ENCODE results near the gene ZNF41. TPM values are rescaled to one million over a fixed set of nuclear protein-coding genes. Genes with fewer than 3 reads are reported as not detected.
A peak's percentile ranks its signal among the peaks of the same experiment; 100 is the strongest.

Gene ZNF41
- total and polyA plus RNA-seq, 7 experiments from 2014 or later = 4.8 to 17.8 (median 11.8) TPM

GRCh38 chrX:47502316-47503125, 19.5 kb upstream of the ZNF41 start:
- no peaks in the 10 kb centered on the region for H3K36me3 ChIP-seq (ENCODE audit: control insufficient read depth in 2 of 3, insufficient read depth in 3 of 3, low read length in 3 of 3)
- H3K9me3 ChIP-seq (ENCODE audit: control insufficient read depth in 2 of 3, low read length in 3 of 3) = no peaks in the 10 kb centered on the region
- DNase-seq (no peak), ATAC-seq (no peak)
- no peaks in the 10 kb centered on the region for H3K9me3 Mint-ChIP-seq
- ChIA-PET POLR2A (no interaction called here), CTCF (no interaction called here)
- peaks cover 0 to 2% (median 0%) of the 10 kb centered on the region in 7 donors for H3K4me1 Mint-ChIP-seq
- H3K27ac ChIP-seq (ENCODE audit: low read depth, low read length) = no peak overlapping the region
- H3K27ac Mint-ChIP-seq = no peak overlapping the region
- no peaks in the 10 kb centered on the region for H3K27me3 Mint-ChIP-seq
- H3K27me3 ChIP-seq (ENCODE audit: control insufficient read depth in 2 of 2, insufficient read depth in 2 of 2, low read length in 2 of 2) = no peaks in the 10 kb centered on the region
- no peaks in the 10 kb centered on the region for H3K4me1 ChIP-seq (ENCODE audit: control insufficient read depth in 2 of 2, insufficient read depth in 2 of 2, low read length in 2 of 2)
- no peaks in the 10 kb centered on the region for H3K36me3 Mint-ChIP-seq
- no peak overlapping the region for H3K4me3 Mint-ChIP-seq
- H3K4me3 ChIP-seq (ENCODE audit: low read length) = no peak overlapping the region
- intact Hi-C loops (cut with micrococcal nuclease) = no loop called here

GRCh38 chrX:47501226-47502074, 18.4 kb upstream of the ZNF41 start:
- no peaks in the 10 kb centered on the region for H3K4me1 ChIP-seq (ENCODE audit: control insufficient read depth in 2 of 2, insufficient read depth in 2 of 2, low read length in 2 of 2)
- H3K36me3 ChIP-seq (ENCODE audit: control insufficient read depth in 2 of 3, insufficient read depth in 3 of 3, low read length in 3 of 3) = no peaks in the 10 kb centered on the region
- no peak overlapping the region for H3K4me3 Mint-ChIP-seq
- no peak overlapping the region for H3K27ac Mint-ChIP-seq
- POLR2A ChIA-PET = no interaction called here
- no peaks in the 10 kb centered on the region for H3K27me3 ChIP-seq (ENCODE audit: control insufficient read depth in 2 of 2, insufficient read depth in 2 of 2, low read length in 2 of 2)
- no peak overlapping the region for H3K4me3 ChIP-seq (ENCODE audit: low read length)
- peaks cover 0 to 2% (median 0%) of the 10 kb centered on the region in 7 donors for H3K4me1 Mint-ChIP-seq
- no peaks in the 10 kb centered on the region for H3K27me3 Mint-ChIP-seq
- ATAC-seq (no peak), DNase-seq (no peak)
- CTCF ChIA-PET = no interaction called here
- no peak overlapping the region for H3K27ac ChIP-seq (ENCODE audit: low read depth, low read length)
- no peaks in the 10 kb centered on the region for H3K9me3 Mint-ChIP-seq
- intact Hi-C loops (cut with micrococcal nuclease) = no loop called here
- no peaks in the 10 kb centered on the region for H3K9me3 ChIP-seq (ENCODE audit: control insufficient read depth in 2 of 3, low read length in 3 of 3)
- no peaks in the 10 kb centered on the region for H3K36me3 Mint-ChIP-seq

- no peaks in the 10 kb centered on the region for H3K27me3 ChIP-seq (ENCODE audit: control insufficient read depth in 2 of 2, insufficient read depth in 2 of 2, low read length in 2 of 2)
- no peak overlapping the region for H3K4me3 Mint-ChIP-seq
- no peaks in the 10 kb centered on the region for H3K9me3 Mint-ChIP-seq
- CTCF ChIA-PET = no interaction called here
- POLR2A ChIA-PET = no interaction called here
- no peaks in the 10 kb centered on the region for H3K4me1 ChIP-seq (ENCODE audit: control insufficient read depth in 2 of 2, insufficient read depth in 2 of 2, low read length in 2 of 2)
- no peaks in the 10 kb centered on the region for H3K36me3 Mint-ChIP-seq
- DNase-seq (no peak), ATAC-seq (no peak)
- no peaks in the 10 kb centered on the region for H3K36me3 ChIP-seq (ENCODE audit: control insufficient read depth in 2 of 3, insufficient read depth in 3 of 3, low read length in 3 of 3)
- no peak overlapping the region for H3K4me3 ChIP-seq (ENCODE audit: low read length)
- intact Hi-C loops (cut with micrococcal nuclease) = no loop called here
- H3K27me3 Mint-ChIP-seq = no peaks in the 10 kb centered on the region
- no peak overlapping the region for H3K27ac Mint-ChIP-seq
- H3K4me1 Mint-ChIP-seq = peaks cover 0 to 2% (median 0%) of the 10 kb centered on the region in 7 donors
- no peaks in the 10 kb centered on the region for H3K9me3 ChIP-seq (ENCODE audit: control insufficient read depth in 2 of 3, low read length in 3 of 3)
- H3K27ac ChIP-seq (ENCODE audit: low read depth, low read length) = no peak overlapping the region
Measured at GRCh38 chrX:47500554-47500953, 17.5 kb upstream of the ZNF41 start.

- Histone ChIP-seq H3K27ac (ENCODE audit: low read depth, low read length) (no peak overlapping the region), H3K4me1 (ENCODE audit: control insufficient read depth in 2 of 2, insufficient read depth in 2 of 2, low read length in 2 of 2) (no peaks in the 10 kb centered on the region), H3K27me3 (ENCODE audit: control insufficient read depth in 2 of 2, insufficient read depth in 2 of 2, low read length in 2 of 2) (no peaks in the 10 kb centered on the region), H3K36me3 (ENCODE audit: control insufficient read depth in 2 of 3, insufficient read depth in 3 of 3, low read length in 3 of 3) (no peaks in the 10 kb centered on the region), H3K4me3 (ENCODE audit: low read length) (no peak overlapping the region), H3K9me3 (ENCODE audit: control insufficient read depth in 2 of 3, low read length in 3 of 3) (no peaks in the 10 kb centered on the region)
- Mint-ChIP-seq H3K9me3 (no peaks in the 10 kb centered on the region), H3K4me3 (no peak overlapping the region), H3K36me3 (peaks cover 0 to 4% (median 0%) of the 10 kb centered on the region in 5 donors), H3K4me1 (peaks cover 0 to 2% (median 0%) of the 10 kb centered on the region in 7 donors), H3K27ac (no peak overlapping the region), H3K27me3 (no peaks in the 10 kb centered on the region)
- intact Hi-C loops (cut with micrococcal nuclease) = no loop called here
- ATAC-seq (no peak), DNase-seq (no peak)
- ChIA-PET POLR2A (no interaction called here), CTCF (no interaction called here)
Measured at GRCh38 chrX:47499293-47499692, 16.3 kb upstream of the ZNF41 start.

GRCh38 chrX:47498411-47498810, 15.4 kb upstream of the ZNF41 start:
- CTCF ChIA-PET = no interaction called here
- POLR2A ChIA-PET = no interaction called here

GRCh38 chrX:47497271-47497888, 14.4 kb upstream of the ZNF41 start:
- ChIA-PET CTCF (interaction anchor here (0.7 to 1.3 kb wide), 3 partner anchors 27 to 151 kb away, joined by 3 read pairs; no protein-coding TSS in a partner anchor), POLR2A (interaction anchor here (1.0 kb wide), 1 partner anchor 307 kb away, joined by 3 read pairs; no protein-coding TSS in a partner anchor)
- DNase-seq (peak in 1 of 9 donors; percentile 4), ATAC-seq (no peak)
- Histone ChIP-seq H3K36me3 (ENCODE audit: control insufficient read depth in 2 of 3, insufficient read depth in 3 of 3, low read length in 3 of 3) (no peaks in the 10 kb centered on the region), H3K27ac (ENCODE audit: low read depth, low read length) (no peak overlapping the region), H3K4me1 (ENCODE audit: control insufficient read depth in 2 of 2, insufficient read depth in 2 of 2, low read length in 2 of 2) (no peaks in the 10 kb centered on the region), H3K9me3 (ENCODE audit: control insufficient read depth in 2 of 3, low read length in 3 of 3) (no peaks in the 10 kb centered on the region), H3K4me3 (ENCODE audit: low read length) (no peak overlapping the region), H3K27me3 (ENCODE audit: control insufficient read depth in 2 of 2, insufficient read depth in 2 of 2, low read length in 2 of 2) (no peaks in the 10 kb centered on the region)
- Mint-ChIP-seq H3K27ac (no peak overlapping the region), H3K4me3 (no peak overlapping the region), H3K27me3 (no peaks in the 10 kb centered on the region), H3K9me3 (peaks cover 0 to 2% (median 0%) of the 10 kb centered on the region in 11 donors), H3K4me1 (peaks cover 0 to 2% (median 0%) of the 10 kb centered on the region in 7 donors), H3K36me3 (peaks cover 0 to 4% (median 0%) of the 10 kb centered on the region in 5 donors)
- intact Hi-C loops (cut with micrococcal nuclease) = loop anchor here (1.0 kb wide), 1 partner anchor 26 kb away; no protein-coding TSS in a partner anchor

More at GRCh38 chrX:47498411-47498810, 15.4 kb upstream of the ZNF41 start:
- intact Hi-C loops (cut with micrococcal nuclease) = no loop called here
- no peaks in the 10 kb centered on the region for H3K9me3 Mint-ChIP-seq
- Histone ChIP-seq H3K27ac (ENCODE audit: low read depth, low read length) (no peak overlapping the region), H3K9me3 (ENCODE audit: control insufficient read depth in 2 of 3, low read length in 3 of 3) (no peaks in the 10 kb centered on the region), H3K27me3 (ENCODE audit: control insufficient read depth in 2 of 2, insufficient read depth in 2 of 2, low read length in 2 of 2) (no peaks in the 10 kb centered on the region), H3K4me1 (ENCODE audit: control insufficient read depth in 2 of 2, insufficient read depth in 2 of 2, low read length in 2 of 2) (no peaks in the 10 kb centered on the region), H3K36me3 (ENCODE audit: control insufficient read depth in 2 of 3, insufficient read depth in 3 of 3, low read length in 3 of 3) (no peaks in the 10 kb centered on the region), H3K4me3 (ENCODE audit: low read length) (no peak overlapping the region)
- no peaks in the 10 kb centered on the region for H3K27me3 Mint-ChIP-seq
- H3K27ac Mint-ChIP-seq = no peak overlapping the region
- H3K36me3 Mint-ChIP-seq = peaks cover 0 to 4% (median 0%) of the 10 kb centered on the region in 5 donors
- no peak for DNase-seq
- no peak for ATAC-seq
- H3K4me1 Mint-ChIP-seq = peaks cover 0 to 2% (median 0%) of the 10 kb centered on the region in 7 donors
- H3K4me3 Mint-ChIP-seq = no peak overlapping the region
